Measurements from ENCODE around the gene ZSWIM2.
"Not testable (repeated sequence)": the region's sequence is repeated elsewhere in the genome, so short reads cannot be mapped to it uniquely, and the experiment has no call there.

Gene ZSWIM2

DNA sequence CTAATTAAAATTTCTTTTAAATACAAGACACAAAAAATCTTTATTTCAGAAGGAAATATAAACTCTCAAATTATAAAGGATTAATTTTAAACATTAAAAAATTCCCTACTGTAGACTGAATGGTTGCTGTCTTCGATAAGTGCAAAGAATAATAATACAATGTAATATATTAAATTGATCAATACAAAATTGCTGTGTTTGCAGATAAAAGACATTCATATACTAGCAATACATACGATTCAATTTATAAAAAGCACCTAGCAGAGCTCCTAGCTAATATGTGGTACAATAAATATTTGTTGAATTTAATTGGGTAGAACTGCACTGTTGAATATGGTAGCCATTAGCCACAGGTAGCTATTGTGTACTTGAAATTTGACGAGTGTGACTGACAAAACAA lies 6.6 kb downstream of the ZSWIM2 start:
- no peak for DNase-seq

DNA sequence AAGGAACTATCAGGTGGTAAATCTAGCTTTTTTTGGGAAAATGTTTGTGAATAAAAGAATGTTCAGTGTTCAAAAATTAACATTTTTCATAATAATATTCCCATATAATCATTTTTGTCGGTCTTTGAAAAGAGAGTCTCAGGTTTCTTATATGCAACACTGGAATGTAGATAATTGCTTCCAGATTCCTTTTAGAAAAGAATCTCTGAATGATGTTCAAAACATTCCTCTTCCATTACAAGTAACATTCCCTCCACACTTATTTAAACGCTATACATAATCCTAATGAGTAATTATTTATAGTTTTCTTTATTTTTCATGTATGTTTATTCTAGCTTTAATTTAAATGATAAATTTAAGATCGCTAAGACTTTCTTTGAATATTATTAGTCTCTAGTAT lies 7.0 kb downstream of the ZSWIM2 start:
- no peak for DNase-seq

DNA sequence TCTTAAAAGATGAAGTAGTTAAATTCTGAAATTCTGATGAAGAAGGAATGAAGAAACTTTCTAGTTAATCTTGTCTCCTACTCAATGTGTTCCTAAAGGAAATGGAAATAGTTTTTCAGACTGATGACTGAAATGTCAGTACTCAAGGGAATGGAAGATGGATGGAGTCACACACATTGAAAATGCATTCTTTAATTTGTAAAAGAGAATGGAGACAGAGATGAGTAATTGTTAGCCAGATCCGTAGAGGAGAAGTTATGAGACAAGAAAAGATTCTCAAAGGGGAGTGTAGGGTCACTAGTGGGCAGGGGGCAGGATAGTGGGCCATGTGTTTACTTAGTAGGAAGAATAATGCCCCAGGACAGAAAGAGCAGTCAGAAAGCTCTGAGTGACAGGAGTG lies 13.3 kb downstream of the ZSWIM2 start:
- DNase-seq: no peak

DNA sequence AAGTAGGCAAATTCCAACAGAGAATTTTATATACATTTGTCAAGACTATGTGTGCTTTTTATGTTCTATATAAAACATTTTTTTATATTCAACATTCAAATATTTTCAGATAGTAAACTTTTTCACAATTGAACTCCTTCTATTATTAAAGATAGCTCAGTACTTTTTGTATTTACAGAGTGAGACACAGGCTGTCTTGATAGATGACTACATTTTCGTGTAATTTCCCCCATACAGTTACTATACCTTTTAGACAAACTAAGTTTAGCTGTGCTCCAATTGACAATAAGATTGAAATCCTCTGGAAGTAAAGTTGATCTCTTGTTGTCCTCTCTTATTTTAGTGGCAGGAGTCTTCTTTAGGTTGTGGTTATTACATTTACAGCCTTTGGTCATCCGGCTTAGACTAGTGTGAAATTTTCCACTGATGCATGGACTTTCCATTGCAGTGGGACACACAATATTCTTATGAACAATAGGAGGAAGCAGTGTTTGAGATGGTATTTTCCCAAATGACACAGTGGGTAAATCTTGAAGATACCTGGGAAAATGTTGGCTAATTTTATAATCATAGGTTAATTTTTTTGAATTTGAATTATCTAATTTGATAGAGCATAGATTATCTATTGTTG lies 21.0 kb downstream of the ZSWIM2 start:
- DNase-seq: no peak

DNA sequence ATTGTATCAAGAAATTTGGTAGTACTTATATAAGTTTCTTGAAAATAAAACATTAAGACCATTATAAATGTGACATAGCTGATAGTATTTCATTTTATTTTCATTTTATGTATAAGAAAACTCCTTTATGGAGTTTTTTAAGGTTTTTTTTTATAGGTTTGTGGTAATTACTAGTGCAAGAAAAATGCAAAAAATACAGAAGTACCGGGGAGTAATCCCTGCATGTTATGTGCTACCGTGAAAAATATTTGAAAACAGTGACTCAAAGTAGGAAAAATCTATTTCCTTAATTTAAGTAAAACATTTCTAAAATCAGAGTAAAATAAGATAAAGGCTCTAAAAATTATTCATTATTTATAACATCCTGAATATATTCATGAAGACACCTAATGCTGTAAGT lies 21.6 kb downstream of the ZSWIM2 start:
- DNase-seq: no peak

DNA sequence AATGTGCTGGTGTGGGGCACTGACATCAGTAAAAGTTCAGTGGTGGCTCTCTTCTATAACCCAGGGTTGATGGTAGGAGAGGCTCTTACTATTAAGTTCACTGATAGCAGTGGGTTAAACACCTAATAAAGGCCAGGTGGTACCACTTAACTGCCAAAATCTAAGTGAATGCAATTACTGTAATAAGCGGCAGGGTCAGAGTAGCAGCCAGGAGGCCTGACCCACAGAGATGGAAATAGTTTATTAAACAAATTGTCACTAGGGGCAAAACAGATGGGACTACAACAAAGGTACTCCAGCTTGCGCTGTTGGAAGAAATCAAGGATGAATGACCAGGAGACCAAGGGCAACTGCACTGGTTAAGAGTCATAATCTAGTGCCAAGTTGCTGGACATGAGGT lies 26.6 kb downstream of the ZSWIM2 start:
- DNase-seq: no peak

DNA sequence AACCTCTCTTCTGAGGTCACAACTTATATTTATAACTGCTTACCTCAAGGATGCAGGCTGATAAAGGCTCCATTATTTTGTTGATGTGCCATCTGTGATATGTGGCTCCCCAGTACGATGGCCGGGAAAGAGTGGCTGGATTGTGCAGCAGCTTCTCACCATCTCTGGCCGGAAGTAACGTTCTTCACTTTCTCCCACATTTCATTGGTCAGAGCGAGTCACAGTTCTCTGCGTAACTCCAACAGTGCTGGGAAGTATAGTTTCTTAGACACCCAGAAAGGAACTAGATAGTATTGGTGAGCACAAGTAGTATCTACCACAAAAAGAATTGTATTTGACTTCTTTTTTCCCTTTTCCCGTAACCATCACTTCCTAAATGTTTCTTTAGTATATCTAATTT lies 28.7 kb downstream of the ZSWIM2 start:
- no peak for DNase-seq

DNA sequence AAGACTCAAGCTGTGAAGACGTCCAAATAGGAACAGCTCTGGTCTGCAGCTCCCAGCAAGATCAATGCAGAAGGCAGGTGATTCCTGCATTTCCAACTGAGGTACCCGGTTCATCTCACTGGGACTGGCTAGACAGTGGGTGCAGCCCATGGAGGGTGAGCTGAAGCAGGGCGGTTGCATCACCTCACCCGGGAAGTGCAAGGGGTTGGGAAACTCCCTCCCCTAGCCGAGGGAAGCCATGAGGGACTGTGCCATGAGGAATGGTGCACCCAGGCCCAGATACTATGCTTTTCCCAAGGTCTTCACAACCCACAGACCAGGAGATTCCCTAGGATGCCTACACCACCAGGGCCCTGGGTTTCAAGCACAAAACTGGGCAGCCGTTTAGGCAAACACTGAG lies 37.2 kb downstream of the ZSWIM2 start:
- DNase-seq: not testable (repeated sequence)

DNA sequence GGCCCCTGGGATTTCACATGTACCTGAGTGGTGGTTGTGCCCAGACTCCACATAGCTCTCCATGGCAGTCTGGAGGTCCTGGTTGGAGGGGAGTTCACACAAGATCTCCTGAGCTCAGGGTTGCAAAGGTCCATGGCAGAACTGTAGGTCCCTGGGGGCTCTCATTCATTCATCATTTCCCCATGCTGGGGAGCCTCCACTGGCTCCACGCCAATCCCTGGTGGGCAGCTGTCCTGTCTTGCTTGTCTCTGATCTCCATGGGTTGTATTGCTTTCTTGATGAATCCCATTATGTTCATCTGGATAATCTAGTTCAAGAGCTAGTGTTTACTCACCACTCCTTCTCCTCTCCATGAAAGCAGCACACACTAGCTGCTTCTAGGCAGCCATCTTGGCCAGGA lies 42.4 kb downstream of the ZSWIM2 start:
- no peak for DNase-seq

DNA sequence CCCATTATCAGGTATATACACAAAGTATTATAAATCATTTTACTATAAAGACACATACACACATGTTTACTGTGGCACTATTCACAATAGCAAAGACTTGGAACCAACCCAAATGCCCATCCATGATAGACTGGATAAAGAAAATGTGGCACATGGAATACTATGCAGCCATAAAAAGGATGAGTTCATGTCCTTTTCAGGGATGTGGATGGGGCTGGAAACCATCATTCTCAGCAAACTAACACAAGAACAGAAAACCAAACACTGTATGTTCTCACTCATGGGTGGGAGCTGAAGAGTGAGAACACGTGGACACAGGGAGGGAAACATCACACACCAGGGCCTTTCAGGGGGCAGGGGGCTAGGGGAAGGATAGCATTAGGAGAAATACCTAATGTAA lies 50.4 kb downstream of the ZSWIM2 start:
- DNase-seq: not testable (repeated sequence)

DNA sequence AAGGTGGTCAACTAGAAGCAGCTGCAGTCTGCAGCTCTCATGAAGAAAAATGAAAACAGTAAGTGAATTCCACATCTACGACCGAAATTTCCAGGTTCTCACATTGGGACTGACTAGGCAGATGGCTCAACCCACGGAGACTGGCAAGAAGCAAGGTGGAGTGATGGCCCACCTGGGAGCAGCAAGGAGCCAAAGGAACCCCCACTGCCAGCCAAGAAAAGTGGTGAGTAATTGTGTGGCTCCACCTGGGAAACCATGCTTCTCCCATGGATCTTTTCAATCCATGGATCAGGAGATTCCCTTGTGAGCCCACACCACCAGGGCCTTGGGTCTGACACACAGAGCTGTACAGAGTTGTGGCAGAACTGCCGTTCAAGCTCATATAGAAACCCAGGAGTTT lies 64.0 kb downstream of the ZSWIM2 start:
- DNase-seq: no peak

DNA sequence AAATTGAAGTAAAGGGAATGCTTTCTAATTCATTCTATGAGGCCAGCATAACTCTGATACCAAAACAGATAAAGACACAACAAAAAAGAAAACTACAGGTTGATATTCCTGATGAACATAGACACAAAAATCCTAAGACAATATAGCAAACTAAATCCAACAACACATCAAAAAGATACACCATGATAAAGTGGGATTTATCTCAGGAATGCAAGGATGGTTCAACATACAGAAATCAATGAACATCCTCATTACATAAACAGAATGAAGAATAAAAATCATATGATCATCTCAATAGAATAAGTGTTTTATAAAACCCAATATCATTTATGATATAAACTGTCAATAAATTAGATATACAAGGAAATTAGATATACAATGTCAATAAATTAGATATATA lies 65.7 kb downstream of the ZSWIM2 start:
- no peak for DNase-seq

DNA sequence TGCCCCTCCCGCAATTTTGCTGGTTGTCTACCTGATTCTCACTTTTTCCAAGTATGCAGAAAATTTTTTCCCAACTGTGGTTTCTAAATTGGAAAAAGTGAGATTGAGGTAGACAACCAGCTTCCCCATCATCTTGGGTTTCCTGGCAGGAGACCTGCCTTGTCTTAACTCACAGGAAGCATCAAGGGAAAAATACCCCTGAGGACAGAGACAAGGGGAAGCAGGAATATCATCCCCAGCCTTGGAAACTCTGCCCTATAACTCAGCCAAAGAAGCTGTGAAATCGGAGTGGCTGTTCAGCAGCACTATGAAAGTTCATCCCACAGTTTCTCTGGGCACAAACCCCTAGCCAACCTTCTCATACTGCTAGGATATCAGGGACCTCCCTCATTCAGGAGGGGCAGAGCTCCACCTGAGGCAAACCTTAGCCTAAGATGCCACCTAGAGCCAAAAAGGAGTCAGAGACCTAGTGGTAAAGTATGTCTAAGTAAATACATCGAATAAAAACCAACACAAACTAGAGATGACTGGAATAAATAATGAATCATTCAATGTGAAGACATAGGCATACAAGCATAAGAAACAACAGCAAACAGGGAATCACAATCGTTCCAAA lies 68.2 kb downstream of the ZSWIM2 start:
- no peak for DNase-seq

Measured in KG1 (cell line).